Calu3 (cell line): ENCODE data around the gene SLC7A5. TPM values are rescaled to one million over a fixed set of nuclear protein-coding genes. Genes with fewer than 3 reads are reported as not detected.
"Not testable (repeated sequence)": the region's sequence is repeated elsewhere in the genome, so short reads cannot be mapped to it uniquely, and the experiment has no call there.

Experiments
- BruUV-seq: library from RNA; stranded (reverse); fragments of 400-500 nt; replicated peaks from 2 replicates; lab custom pipeline; 2021; lab: Mats Ljungman, UMichigan
- CTCF ChIA-PET: fragments of 300-600 bp; sonication (Branson Sonifier 250); formaldehyde crosslinking; loops from one replicate; lab custom pipeline; 2022; ENCODE audit warnings: antibody characterized with exemption; lab: Charles Lee
- DNase-seq: peaks from one replicate; pipeline ENCODE4 v3.0.0; 2022
- H3K27ac Mint-ChIP-seq: one replicate; pipeline ENCODE4 v1.8.0; 2022; ENCODE audit warnings: mixed read lengths; ENCODE audit not compliant: unreplicated experiment
- H3K27me3 Mint-ChIP-seq: one replicate; pipeline ENCODE4 v1.8.0; 2022; ENCODE audit warnings: mixed read lengths; ENCODE audit not compliant: unreplicated experiment
- H3K36me3 Mint-ChIP-seq: one replicate; pipeline ENCODE4 v1.8.0; 2022; ENCODE audit warnings: mild to moderate bottlenecking, moderate library complexity, mixed read lengths; ENCODE audit not compliant: insufficient read depth, unreplicated experiment
- H3K4me1 Mint-ChIP-seq: one replicate; pipeline ENCODE4 v1.8.0; 2022; ENCODE audit warnings: mild to moderate bottlenecking, low read depth, mixed read lengths; ENCODE audit not compliant: unreplicated experiment
- H3K4me3 Mint-ChIP-seq: one replicate; pipeline ENCODE4 v1.8.0; 2022; ENCODE audit warnings: mild to moderate bottlenecking, low read depth, moderate library complexity, mixed read lengths; ENCODE audit not compliant: unreplicated experiment
- H3K9me3 Mint-ChIP-seq: one replicate; pipeline ENCODE4 v1.8.0; 2022; ENCODE audit warnings: low read depth, mixed read lengths; ENCODE audit not compliant: unreplicated experiment
- intact Hi-C: fragments of 100-400 bp; cut with micrococcal nuclease; formaldehyde crosslinking; loops from one replicate; pipeline ENCODE4 v1.10.0; 2022; ENCODE audit not compliant: unreplicated experiment
- total RNA-seq: library from RNA; stranded (reverse); gene quantifications from 2 replicates; pipeline ENCODE4 v1.2.3, GENCODE V29; 2022
- TF ChIP-seq, protein P1 (sequence below): fragments of 200-600 bp; IDR thresholded peaks from one replicate; pipeline ENCODE4 v1.8.0; 2022; ENCODE audit warnings: antibody characterized with exemption; ENCODE audit not compliant: unreplicated experiment

Gene SLC7A5
- total RNA-seq, 1 experiment from 2014 or later, result 501 TPM

DNA sequence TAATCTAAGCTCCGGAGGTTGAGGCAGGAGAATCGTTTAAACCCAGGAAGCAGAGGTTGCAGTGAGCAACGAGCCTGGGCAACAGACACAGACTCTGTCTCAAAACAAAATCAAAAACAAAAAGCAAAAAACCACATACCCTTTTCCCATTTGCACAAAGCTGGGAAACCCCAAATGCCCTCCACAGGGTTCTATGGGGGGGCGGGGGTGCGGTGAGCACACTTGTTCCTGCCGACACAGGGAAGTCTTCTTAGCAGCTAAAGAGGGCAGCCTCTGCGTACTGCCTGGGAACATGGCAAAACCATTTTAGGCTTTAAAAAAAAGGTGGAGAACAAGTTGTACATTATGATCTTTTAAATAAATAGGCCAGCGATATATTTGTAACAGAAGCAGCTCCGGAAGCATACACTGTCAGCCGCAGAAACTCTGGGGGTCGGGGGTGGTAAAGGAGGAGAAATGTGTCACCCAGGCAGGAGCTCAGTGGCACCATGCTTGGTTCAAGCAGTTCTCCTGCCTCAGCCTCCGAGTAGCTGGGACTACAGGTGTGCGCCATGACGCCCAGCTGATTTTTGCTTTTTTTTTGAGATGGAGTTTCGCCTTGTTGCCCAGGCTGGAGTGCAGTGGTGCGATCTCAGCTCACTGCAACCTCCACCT, 3.3 kb downstream of the SLC7A5 start:
- H3K27me3 Mint-ChIP-seq, DNase-seq, BruUV-seq, H3K9me3 Mint-ChIP-seq, intact Hi-C loops: not testable (repeated sequence)
- CTCF ChIA-PET, result interaction anchor here (0.6 to 7.3 kb wide), 3 partner anchors 10 to 107 kb away, joined by 5 to 185 read pairs (median 6); no protein-coding TSS in a partner anchor
- H3K36me3 Mint-ChIP-seq, result peaks cover 98% of the 10 kb centered on the region
- H3K27ac Mint-ChIP-seq, result peak overlapping the region; percentile 91
- H3K4me1 Mint-ChIP-seq, result peaks cover 41% of the 10 kb centered on the region
- peak overlapping the region; percentile 80 for H3K4me3 Mint-ChIP-seq

DNA sequence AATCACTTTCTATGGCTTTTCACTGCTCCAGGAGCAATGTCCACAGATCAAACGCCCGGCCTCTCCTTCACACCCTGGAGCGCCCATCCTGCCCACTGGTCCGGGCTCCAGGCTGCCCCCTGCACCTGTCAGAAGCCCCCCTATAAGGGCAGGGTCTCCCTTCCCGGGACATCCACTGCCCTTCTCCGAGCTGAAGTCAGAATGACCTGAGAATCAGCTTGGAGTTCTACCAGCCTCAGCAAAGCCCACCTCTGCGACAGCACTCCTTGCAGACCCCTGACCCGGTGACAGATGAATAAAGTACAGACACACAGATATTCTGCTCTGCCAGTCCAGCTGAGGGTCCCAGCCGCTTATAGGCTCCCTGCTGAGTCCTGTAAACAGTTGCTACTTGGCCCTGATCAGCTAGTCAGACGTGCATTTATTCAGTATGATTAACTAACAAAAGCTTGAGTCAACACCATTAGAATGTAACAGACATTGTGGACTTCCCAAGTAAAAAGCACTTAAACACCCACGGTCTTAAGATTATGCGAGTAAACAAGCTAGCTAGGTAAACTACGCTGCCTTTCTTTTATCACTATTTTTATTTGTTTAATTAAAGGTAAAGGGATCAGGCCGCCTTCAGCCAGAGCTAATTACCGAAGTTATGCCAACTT, 4.8 kb downstream of the SLC7A5 start:
- Mint-ChIP-seq H3K27me3 (no peaks in the 10 kb centered on the region), H3K4me3 (peak overlapping the region; percentile 80), H3K27ac (peak overlapping the region; percentile 91), H3K36me3 (peaks cover 98% of the 10 kb centered on the region), H3K4me1 (peaks cover 42% of the 10 kb centered on the region), H3K9me3 (no peaks in the 10 kb centered on the region)
- BruUV-seq, result no TSS peak
- TF ChIP-seq, protein P1, sequence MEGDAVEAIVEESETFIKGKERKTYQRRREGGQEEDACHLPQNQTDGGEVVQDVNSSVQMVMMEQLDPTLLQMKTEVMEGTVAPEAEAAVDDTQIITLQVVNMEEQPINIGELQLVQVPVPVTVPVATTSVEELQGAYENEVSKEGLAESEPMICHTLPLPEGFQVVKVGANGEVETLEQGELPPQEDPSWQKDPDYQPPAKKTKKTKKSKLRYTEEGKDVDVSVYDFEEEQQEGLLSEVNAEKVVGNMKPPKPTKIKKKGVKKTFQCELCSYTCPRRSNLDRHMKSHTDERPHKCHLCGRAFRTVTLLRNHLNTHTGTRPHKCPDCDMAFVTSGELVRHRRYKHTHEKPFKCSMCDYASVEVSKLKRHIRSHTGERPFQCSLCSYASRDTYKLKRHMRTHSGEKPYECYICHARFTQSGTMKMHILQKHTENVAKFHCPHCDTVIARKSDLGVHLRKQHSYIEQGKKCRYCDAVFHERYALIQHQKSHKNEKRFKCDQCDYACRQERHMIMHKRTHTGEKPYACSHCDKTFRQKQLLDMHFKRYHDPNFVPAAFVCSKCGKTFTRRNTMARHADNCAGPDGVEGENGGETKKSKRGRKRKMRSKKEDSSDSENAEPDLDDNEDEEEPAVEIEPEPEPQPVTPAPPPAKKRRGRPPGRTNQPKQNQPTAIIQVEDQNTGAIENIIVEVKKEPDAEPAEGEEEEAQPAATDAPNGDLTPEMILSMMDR, result no peak
- CTCF ChIA-PET, result interaction anchor here (1.1 kb wide), 1 partner anchor 11 kb away, joined by 3 read pairs; no protein-coding TSS in a partner anchor
- no peak for DNase-seq
- intact Hi-C loops, result no loop called here

DNA sequence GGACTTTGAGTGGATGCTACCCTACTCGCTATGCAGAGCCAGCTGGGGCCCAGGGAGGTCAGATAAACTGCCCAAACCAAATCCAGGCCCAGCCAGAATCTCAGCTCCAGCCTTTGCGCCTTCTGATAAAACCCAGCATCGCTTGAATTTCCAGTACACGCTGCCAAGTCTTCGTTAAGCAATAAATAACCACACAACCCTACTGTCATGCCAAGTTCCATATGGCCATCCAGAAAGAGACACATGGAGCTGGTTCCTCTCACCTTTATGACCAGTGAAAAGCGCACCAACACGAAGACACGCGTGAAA, 6.0 kb downstream of the SLC7A5 start:
- H3K27me3 Mint-ChIP-seq, H3K27ac Mint-ChIP-seq, DNase-seq, CTCF ChIA-PET, H3K9me3 Mint-ChIP-seq, intact Hi-C loops, BruUV-seq: not testable (repeated sequence)
- peaks cover 98% of the 10 kb centered on the region for H3K36me3 Mint-ChIP-seq
- H3K4me3 Mint-ChIP-seq, result peak overlapping the region; percentile 54
- H3K4me1 Mint-ChIP-seq, result peaks cover 51% of the 10 kb centered on the region

DNA sequence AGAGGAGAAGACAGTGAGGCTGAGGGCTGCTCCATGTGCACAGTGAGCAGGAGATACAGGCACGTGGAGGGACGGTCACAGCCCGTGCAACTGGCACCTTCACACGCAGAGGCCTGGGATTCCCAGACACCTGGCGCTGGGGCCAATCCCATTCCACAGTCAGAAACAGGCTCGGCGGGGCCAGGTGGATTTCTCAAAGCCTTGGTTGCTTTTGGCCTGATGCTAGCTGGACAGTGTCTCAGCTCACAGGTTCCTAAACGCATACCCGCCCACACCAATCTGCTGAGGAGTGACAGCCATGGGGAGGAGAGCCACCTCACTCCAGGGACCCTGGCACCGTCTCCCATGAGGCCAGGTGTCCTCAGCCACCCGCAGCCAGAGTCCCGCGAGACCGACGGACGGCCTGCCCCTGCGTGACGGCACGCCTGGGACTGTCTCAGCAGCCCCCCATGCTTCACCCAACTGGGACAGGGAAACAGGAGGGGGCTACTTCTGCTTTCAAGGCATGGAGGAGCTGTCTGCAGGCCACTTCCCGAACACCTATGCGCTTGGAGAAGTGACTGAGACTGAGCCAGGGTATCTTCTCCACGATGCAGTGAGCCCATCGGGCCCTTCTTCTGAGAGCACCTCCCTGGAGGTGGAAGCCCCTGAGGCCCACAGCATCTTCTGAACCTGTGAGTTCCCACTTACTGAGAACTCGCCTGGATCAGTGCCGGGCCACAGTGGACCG, 6.5 kb downstream of the SLC7A5 start:
- H3K9me3 Mint-ChIP-seq, BruUV-seq, intact Hi-C loops, CTCF ChIA-PET, DNase-seq, H3K27me3 Mint-ChIP-seq: not testable (repeated sequence)
- Mint-ChIP-seq H3K4me1 (peaks cover 56% of the 10 kb centered on the region), H3K4me3 (peak overlapping the region; percentile 54), H3K27ac (peak overlapping the region; percentile 69), H3K36me3 (peaks cover 98% of the 10 kb centered on the region)

DNA sequence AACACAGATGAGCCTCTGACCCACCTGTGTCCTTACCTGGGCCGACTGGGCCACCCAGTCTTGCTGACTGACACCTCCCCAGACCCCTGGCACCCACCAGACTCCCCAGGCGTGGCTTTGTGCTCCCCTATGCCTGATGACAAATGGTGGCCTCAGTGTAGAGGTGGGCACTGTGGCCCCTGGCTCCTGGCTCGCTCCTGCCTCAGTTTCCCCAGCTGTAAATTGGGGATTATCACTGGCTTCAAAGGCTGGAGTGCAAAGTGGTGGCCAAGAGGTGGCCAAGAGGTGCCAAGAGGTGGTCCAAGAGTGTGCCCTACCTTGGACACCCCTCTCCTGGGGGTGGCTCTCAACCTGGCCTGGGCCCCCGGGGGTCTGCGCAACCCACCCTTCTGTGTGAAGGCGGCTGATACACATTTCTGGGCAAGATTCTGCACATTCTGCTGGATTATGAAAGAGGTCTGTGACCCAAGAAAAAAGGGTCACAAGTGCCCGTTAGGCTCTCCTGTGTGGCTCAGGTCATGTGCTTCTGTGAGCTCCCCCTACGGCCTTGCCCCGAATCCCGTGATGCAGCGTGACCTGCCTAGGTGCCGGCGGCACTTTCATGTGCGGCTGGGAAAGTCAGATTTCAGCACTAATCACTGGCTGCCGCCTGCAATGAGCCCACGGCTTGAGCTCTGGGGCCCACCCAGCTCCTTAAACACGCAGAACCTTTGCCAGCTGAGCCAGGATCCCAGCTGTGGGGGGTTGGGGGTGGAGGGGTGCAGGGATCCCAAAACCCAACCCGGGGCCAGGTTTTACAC, 7.8 kb downstream of the SLC7A5 start:
- Mint-ChIP-seq H3K4me1 (peaks cover 69% of the 10 kb centered on the region), H3K36me3 (peaks cover 98% of the 10 kb centered on the region), H3K27ac (peak overlapping the region; percentile 76), H3K4me3 (peak overlapping the region; percentile 54)
- H3K9me3 Mint-ChIP-seq, intact Hi-C loops, H3K27me3 Mint-ChIP-seq, DNase-seq, CTCF ChIA-PET, BruUV-seq: not testable (repeated sequence)
